Fibroblast of lung (primary cell): ENCODE measurements around the gene KLF3. TPM values are rescaled to one million over a fixed set of nuclear protein-coding genes. Genes with fewer than 3 reads are reported as not detected.

Experiments
- DNase-seq, 2 donors: peaks; one replicate each; pipeline versions ENCODE4 v3.0.0 to v3.0.0-alpha.2; 2010; ENCODE audit warnings: low read depth in 2 of 2
- H2AFZ ChIP-seq: 2 replicates; pipeline ENCODE4 v1.5.1; 2012; ENCODE audit warnings: low read length, control low read depth, inconsistent platforms
- H3K27ac ChIP-seq: 2 replicates; pipeline ENCODE4 v1.5.1; 2011; ENCODE audit warnings: low read length, control low read depth; ENCODE audit not compliant: insufficient read depth
- H3K27me3 ChIP-seq: 2 replicates; pipeline ENCODE4 v1.5.1; 2011; ENCODE audit warnings: mild to moderate bottlenecking, low read length; ENCODE audit not compliant: control insufficient read depth, insufficient read depth
- H3K36me3 ChIP-seq: 2 replicates; pipeline ENCODE4 v1.5.1; 2011; ENCODE audit warnings: low read length; ENCODE audit not compliant: control insufficient read depth, insufficient read depth
- H3K4me1 ChIP-seq: 2 replicates; pipeline ENCODE4 v1.5.1; 2011; ENCODE audit warnings: low read length; ENCODE audit not compliant: control insufficient read depth, insufficient read depth; ENCODE audit errors: extremely low read depth
- H3K4me2 ChIP-seq: 2 replicates; pipeline ENCODE4 v1.5.1; 2011; ENCODE audit warnings: low read length, control low read depth; ENCODE audit not compliant: insufficient read depth; ENCODE audit errors: extremely low read depth
- H3K4me3 ChIP-seq, 4 experiments: fragments of 200-600 bp in 1 of 4; sonication (generic) in 1 of 4; replicated peaks in 1 of 4; 2 replicates each; pipeline ENCODE4 v1.5.1; 2011 to 2016; ENCODE audit warnings: low read length in 4 of 4, low read depth in 3 of 4, mild to moderate bottlenecking in 3 of 4, control low read depth in 2 of 4, inconsistent platforms in 1 of 4, mixed read lengths in 1 of 4; ENCODE audit not compliant: insufficient read depth in 1 of 4; ENCODE audit errors: control extremely low read depth in 1 of 4
- H3K79me2 ChIP-seq: 2 replicates; pipeline ENCODE4 v1.5.1; 2012; ENCODE audit warnings: mild to moderate bottlenecking, low read length, inconsistent platforms; ENCODE audit not compliant: control insufficient read depth, insufficient read depth
- H3K9ac ChIP-seq: 2 replicates; pipeline ENCODE4 v1.5.1; 2011; ENCODE audit warnings: mild to moderate bottlenecking, low read length, control low read depth; ENCODE audit not compliant: insufficient read depth
- H3K9me3 ChIP-seq: 2 replicates; pipeline ENCODE4 v1.5.1; 2012; ENCODE audit warnings: low read depth, low read length; ENCODE audit not compliant: control insufficient read depth, insufficient read depth
- H4K20me1 ChIP-seq: 2 replicates; pipeline ENCODE4 v1.5.1; 2011; ENCODE audit warnings: low read length; ENCODE audit not compliant: control insufficient read depth, insufficient read depth; ENCODE audit errors: extremely low read depth
- EZH2 ChIP-seq: IDR thresholded peaks from 2 replicates; pipeline ENCODE4 v1.5.1; 2012; ENCODE audit warnings: low read length, control low read depth, mild to moderate bottlenecking; ENCODE audit errors: missing control alignments
- polyA plus RNA-seq, 2 donors: library from polyadenylated mRNA; depleted of rRNA in 1 of 2; stranded (reverse) in 1 of 2; unstranded in 1 of 2; fragments of >200 nt; gene quantifications; 2 replicates each; pipeline ENCODE4 v1.2.1, GENCODE V29; 2011 to 2012; ENCODE audit warnings: missing spikeins in 1 of 2
- total RNA-seq: library from RNA; depleted of rRNA; stranded (reverse); fragments of >200 nt; gene quantifications from 2 replicates; pipeline ENCODE4 v1.2.1, GENCODE V29; 2014
- TF ChIP-seq, protein P1 (sequence below), 2 donors: IDR thresholded peaks in 1 of 2; conservative IDR thresholded peaks in 1 of 2; 1 replicate in 1 of 2; 2 replicates in 1 of 2; pipeline ENCODE4 v1.5.1; 2011 to 2012; ENCODE audit warnings: low read length in 2 of 2, control low read depth in 1 of 2, inconsistent platforms in 1 of 2, low read depth in 1 of 2, mild to moderate bottlenecking in 1 of 2

KLF3 gene
- total and polyA plus RNA-seq, 2 donors (not counting 1 experiment from before 2014, with no cell fraction given): 12.4 to 18.9 TPM

DNA sequence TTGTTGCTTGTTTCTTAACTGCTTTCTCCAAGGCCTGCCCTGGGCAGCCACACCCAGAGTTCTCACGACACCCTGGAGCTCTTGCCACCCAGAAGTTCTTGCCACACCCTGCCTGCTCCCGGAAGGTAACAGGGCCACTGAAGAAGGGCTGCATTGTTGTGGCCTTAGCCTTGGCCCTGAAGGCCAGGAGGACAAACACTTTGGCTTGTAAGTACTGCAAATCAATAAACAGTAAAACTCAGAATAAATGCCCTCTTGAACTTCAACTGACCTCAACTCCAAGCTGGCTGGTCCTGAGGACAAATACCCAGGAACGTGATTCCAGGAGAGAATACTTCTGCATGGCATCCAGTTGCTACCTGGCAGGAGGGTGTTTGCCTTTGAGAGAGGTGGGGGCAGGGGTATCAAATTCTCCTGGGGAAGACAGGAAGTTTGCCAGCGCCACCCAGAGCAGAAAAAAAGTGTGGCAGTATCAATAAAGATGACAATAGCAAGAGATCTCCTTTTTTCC is 64.7 kb downstream of the KLF3 start:
- Histone ChIP-seq H3K4me3 (no peak overlapping the region), H3K4me1 (peaks cover 6% of the 10 kb centered on the region), H3K27ac (no peak overlapping the region), H3K27me3 (no peaks in the 10 kb centered on the region), H3K9me3 (no peaks in the 10 kb centered on the region), H3K4me2 (no peak overlapping the region), H4K20me1 (no peaks in the 10 kb centered on the region), H3K36me3 (no peaks in the 10 kb centered on the region), H3K79me2 (no peaks in the 10 kb centered on the region), H2AFZ (no peak overlapping the region), H3K9ac (no peak overlapping the region)
- TF ChIP-seq, protein P1, sequence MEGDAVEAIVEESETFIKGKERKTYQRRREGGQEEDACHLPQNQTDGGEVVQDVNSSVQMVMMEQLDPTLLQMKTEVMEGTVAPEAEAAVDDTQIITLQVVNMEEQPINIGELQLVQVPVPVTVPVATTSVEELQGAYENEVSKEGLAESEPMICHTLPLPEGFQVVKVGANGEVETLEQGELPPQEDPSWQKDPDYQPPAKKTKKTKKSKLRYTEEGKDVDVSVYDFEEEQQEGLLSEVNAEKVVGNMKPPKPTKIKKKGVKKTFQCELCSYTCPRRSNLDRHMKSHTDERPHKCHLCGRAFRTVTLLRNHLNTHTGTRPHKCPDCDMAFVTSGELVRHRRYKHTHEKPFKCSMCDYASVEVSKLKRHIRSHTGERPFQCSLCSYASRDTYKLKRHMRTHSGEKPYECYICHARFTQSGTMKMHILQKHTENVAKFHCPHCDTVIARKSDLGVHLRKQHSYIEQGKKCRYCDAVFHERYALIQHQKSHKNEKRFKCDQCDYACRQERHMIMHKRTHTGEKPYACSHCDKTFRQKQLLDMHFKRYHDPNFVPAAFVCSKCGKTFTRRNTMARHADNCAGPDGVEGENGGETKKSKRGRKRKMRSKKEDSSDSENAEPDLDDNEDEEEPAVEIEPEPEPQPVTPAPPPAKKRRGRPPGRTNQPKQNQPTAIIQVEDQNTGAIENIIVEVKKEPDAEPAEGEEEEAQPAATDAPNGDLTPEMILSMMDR (conservative IDR thresholded peaks at IDR 0.05 in 1 of 2, IDR thresholded peaks at IDR 0.05 in 1 of 2; ENCODE audit: low read depth in 1 of 2, low read length in 2 of 2): no peak
- no peak for TF ChIP-seq EZH2
- no peak for DNase-seq

GRCh38 chr4:38730493-38730829 is 66.5 kb downstream of the KLF3 start:
- no peaks in the 10 kb centered on the region for H3K9me3 ChIP-seq
- H3K9ac ChIP-seq: no peak overlapping the region
- H3K27ac ChIP-seq: no peak overlapping the region
- no peaks in the 10 kb centered on the region for H3K79me2 ChIP-seq
- no peak overlapping the region for H3K4me3 ChIP-seq
- TF ChIP-seq, protein P1 (conservative IDR thresholded peaks at IDR 0.05 in 1 of 2, IDR thresholded peaks at IDR 0.05 in 1 of 2; ENCODE audit: low read depth in 1 of 2, low read length in 2 of 2): no peak
- TF ChIP-seq EZH2: no peak
- no peaks in the 10 kb centered on the region for H3K27me3 ChIP-seq
- DNase-seq: no peak
- no peaks in the 10 kb centered on the region for H4K20me1 ChIP-seq
- no peak overlapping the region for H2AFZ ChIP-seq
- peaks cover 6% of the 10 kb centered on the region for H3K4me1 ChIP-seq
- no peaks in the 10 kb centered on the region for H3K36me3 ChIP-seq
- no peak overlapping the region for H3K4me2 ChIP-seq

- Histone ChIP-seq H4K20me1 (no peaks in the 10 kb centered on the region), H3K4me3 (no peak overlapping the region), H3K9ac (no peak overlapping the region), H3K27ac (no peak overlapping the region), H2AFZ (no peak overlapping the region), H3K4me2 (no peak overlapping the region), H3K9me3 (no peaks in the 10 kb centered on the region), H3K4me1 (peaks cover 6% of the 10 kb centered on the region), H3K36me3 (no peaks in the 10 kb centered on the region), H3K27me3 (no peaks in the 10 kb centered on the region), H3K79me2 (no peaks in the 10 kb centered on the region)
- TF ChIP-seq, protein P1 (conservative IDR thresholded peaks at IDR 0.05 in 1 of 2, IDR thresholded peaks at IDR 0.05 in 1 of 2; ENCODE audit: low read depth in 1 of 2, low read length in 2 of 2): peak; percentile 90 to 93
- no peak for TF ChIP-seq EZH2
- peak; percentile 91 to 96 for DNase-seq
Measured at GRCh38 chr4:38730830-38731646, 67.0 kb downstream of the KLF3 start.
